Measurements from ENCODE around the gene DFFA.

- TF ChIP-seq EZH2 (IDR thresholded peaks at IDR 0.05; ENCODE audit: insufficient read depth, poor library complexity, severe bottlenecking) (no peak), EZH2phosphoT487 (IDR thresholded peaks at IDR 0.05; ENCODE audit: insufficient read depth, low read depth) (no peak)
These were observed 47.7 kb downstream of the DFFA start for GRCh38 chr1:10424651-10425050.
